ENCODE results near the gene POLR2H. TPM values are rescaled to one million over a fixed set of nuclear protein-coding genes. Genes with fewer than 3 reads are reported as not detected.

Gene POLR2H
- total and polyA plus RNA-seq, 10 of the 15 experiments (the other 5 are each of a cell fraction or from before 2014, with no cell fraction given): 74.2 to 357 (median 143) TPM

DNA sequence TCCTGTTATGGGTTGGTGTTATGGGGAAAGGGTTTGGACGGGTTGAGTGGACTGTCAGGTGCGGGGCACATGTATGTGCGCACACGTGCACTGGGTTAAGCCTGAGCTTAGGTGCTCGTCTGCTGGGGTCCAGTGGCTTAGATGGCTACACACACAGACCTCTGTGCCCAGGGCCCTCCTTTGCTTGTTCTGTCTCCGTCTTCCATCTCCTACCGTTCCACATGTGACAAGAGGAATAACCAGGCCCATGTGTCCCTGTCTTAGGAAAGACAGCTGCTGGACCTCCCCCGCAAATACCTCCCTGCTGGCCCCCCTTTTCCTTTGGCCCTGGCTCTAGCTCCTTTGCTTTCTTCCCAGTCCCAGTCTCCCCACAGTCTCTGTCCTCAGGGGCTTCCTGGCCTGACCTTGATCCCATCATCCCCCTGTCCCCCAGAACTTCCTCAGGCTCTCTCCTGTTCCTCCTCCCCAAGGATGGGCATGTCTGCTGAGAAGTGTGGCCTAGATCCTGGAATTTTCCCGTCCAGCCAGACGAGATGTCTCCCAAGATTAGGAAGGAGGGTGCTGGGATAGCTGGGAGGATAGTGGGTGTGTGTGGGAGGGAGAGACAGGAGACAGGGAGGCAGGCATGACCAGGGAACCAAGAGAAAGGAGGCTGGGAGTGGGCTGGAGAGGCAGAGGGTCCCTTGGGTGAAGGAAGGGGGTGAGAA lies 17.3 kb downstream of the POLR2H start:
- Histone ChIP-seq H3K4me1 (ENCODE audit: control insufficient read depth, insufficient read depth, low read length) (no peaks in the 10 kb centered on the region), H3K4me2 (ENCODE audit: control insufficient read depth, insufficient read depth) (no peak overlapping the region), H2AFZ (ENCODE audit: control insufficient read depth, low read depth, low read length) (no peak overlapping the region), H3K79me2 (ENCODE audit: control insufficient read depth, insufficient read depth, low read length) (no peaks in the 10 kb centered on the region), H3K9me3 (replicated peaks; ENCODE audit: control insufficient read depth, insufficient read depth, low read length) (no peaks in the 10 kb centered on the region), H3K4me3 (no peak overlapping the region), H3K27ac (ENCODE audit: control insufficient read depth, insufficient read depth) (no peak overlapping the region), H3K27me3 (replicated peaks in 1 of 2; ENCODE audit: control insufficient read depth in 2 of 2, insufficient read depth in 2 of 2, low read length in 1 of 2) (peaks cover 17 to 21% of the 10 kb centered on the region in 2 experiments), H3K36me3 (ENCODE audit: control insufficient read depth in 2 of 2, insufficient read depth in 2 of 2, low read length in 1 of 2) (no peaks in the 10 kb centered on the region), H3K9ac (ENCODE audit: control insufficient read depth, insufficient read depth, low read length) (no peak overlapping the region), H4K20me1 (ENCODE audit: control insufficient read depth, insufficient read depth) (no peaks in the 10 kb centered on the region)
- BruUV-seq (replicated peaks): no TSS peak
- FAIRE-seq (no peak), ATAC-seq (no peak), DNase-seq (ENCODE audit: low read depth, low spot score) (no peak)
- RAD21 ChIA-PET (ENCODE audit: unreplicated experiment): no interaction called here
- POLR2A ChIA-PET: no interaction called here
- CTCF ChIA-PET: no interaction called here
- SMC1A ChIA-PET (ENCODE audit: uncharacterized antibody, unreplicated experiment): no interaction called here
- in situ Hi-C loops (cut with MboI): no loop called here
- intact Hi-C loops (cut with micrococcal nuclease; ENCODE audit: unreplicated experiment): no loop called here
- WGBS (ENCODE audit: insufficient coverage, insufficient replicate concordance, low lambda C conversion rate, missing lambda C conversion rate): 52% methylated on average over 10 of the region's 10 CpGs
- TF ChIP-seq NR2C2 (IDR thresholded peaks at IDR 0.05; ENCODE audit: borderline replicate concordance, control insufficient read depth, insufficient read length, low read depth) (no peak), ZNF24 (IDR thresholded peaks at IDR 0.05) (no peak), YY1 (IDR thresholded peaks at IDR 0.05; ENCODE audit: low read depth, low read length) (no peak), TBL1XR1 (IDR thresholded peaks at IDR 0.05; ENCODE audit: low read depth, low read length) (no peak), USF1 (IDR thresholded peaks at IDR 0.05; ENCODE audit: borderline replicate concordance, extremely low read length, insufficient read depth, low read depth, low read length) (no peak), NFYA (IDR thresholded peaks at IDR 0.05; ENCODE audit: borderline replicate concordance, low read depth, low read length) (no peak), CUX1 (IDR thresholded peaks at IDR 0.05; ENCODE audit: insufficient replicate concordance, low read depth, low read length) (no peak), ZNF384 (IDR thresholded peaks at IDR 0.05; ENCODE audit: borderline replicate concordance, low read depth, low read length) (no peak), JUND (IDR thresholded peaks at IDR 0.05; ENCODE audit: low read depth, low read length) (no peak), MXI1 (IDR thresholded peaks at IDR 0.05; ENCODE audit: low read depth, low read length) (no peak), IKZF1 (conservative IDR thresholded peaks at IDR 0.05) (no peak), FOXM1 (IDR thresholded peaks at IDR 0.05; ENCODE audit: low read depth, low read length) (no peak), RAD21 (IDR thresholded peaks at IDR 0.05; ENCODE audit: insufficient read depth, low read depth, low read length) (no peak), SPI1 (IDR thresholded peaks at IDR 0.05; ENCODE audit: borderline replicate concordance, insufficient read depth, low read depth, low read length) (no peak)
- TF ChIP-seq, protein P1, sequence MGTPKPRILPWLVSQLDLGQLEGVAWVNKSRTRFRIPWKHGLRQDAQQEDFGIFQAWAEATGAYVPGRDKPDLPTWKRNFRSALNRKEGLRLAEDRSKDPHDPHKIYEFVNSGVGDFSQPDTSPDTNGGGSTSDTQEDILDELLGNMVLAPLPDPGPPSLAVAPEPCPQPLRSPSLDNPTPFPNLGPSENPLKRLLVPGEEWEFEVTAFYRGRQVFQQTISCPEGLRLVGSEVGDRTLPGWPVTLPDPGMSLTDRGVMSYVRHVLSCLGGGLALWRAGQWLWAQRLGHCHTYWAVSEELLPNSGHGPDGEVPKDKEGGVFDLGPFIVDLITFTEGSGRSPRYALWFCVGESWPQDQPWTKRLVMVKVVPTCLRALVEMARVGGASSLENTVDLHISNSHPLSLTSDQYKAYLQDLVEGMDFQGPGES (IDR thresholded peaks at IDR 0.05): no peak
- TF ChIP-seq, protein P2, sequence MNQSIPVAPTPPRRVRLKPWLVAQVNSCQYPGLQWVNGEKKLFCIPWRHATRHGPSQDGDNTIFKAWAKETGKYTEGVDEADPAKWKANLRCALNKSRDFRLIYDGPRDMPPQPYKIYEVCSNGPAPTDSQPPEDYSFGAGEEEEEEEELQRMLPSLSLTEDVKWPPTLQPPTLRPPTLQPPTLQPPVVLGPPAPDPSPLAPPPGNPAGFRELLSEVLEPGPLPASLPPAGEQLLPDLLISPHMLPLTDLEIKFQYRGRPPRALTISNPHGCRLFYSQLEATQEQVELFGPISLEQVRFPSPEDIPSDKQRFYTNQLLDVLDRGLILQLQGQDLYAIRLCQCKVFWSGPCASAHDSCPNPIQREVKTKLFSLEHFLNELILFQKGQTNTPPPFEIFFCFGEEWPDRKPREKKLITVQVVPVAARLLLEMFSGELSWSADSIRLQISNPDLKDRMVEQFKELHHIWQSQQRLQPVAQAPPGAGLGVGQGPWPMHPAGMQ (IDR thresholded peaks at IDR 0.05; ENCODE audit: borderline replicate concordance): no peak

Data from GM12878 (cell line).